Thyroid gland (tissue), 4 donors: ENCODE measurements around the gene CCT7. TPM values are rescaled to one million over a fixed set of nuclear protein-coding genes. Genes with fewer than 3 reads are reported as not detected.

ENCODE experiments used
- DNase-seq, 2 donors: peaks; one replicate each; pipeline ENCODE4 v3.0.0-alpha.2; 2019
- H3K27ac ChIP-seq, 3 donors: fragments of 200-600 bp; sonication (generic); 1 replicate in 2 of 3; 2 replicates in 1 of 3; pipeline ENCODE4 v1.5.1; 2016 to 2019; ENCODE audit warnings: mild to moderate bottlenecking in 1 of 3, moderate library complexity in 1 of 3
- H3K27me3 ChIP-seq: fragments of 200-600 bp; sonication (generic); one replicate; pipeline ENCODE4 v1.5.1; 2019
- H3K36me3 ChIP-seq, 2 donors: fragments of 200-600 bp; sonication (generic); one replicate each; pipeline ENCODE4 v1.5.1; 2016 to 2019
- H3K4me1 ChIP-seq, 2 donors: fragments of 200-600 bp; sonication (generic); one replicate each; pipeline ENCODE4 v1.5.1; 2017 to 2019
- H3K4me3 ChIP-seq, 3 donors: fragments of 200-600 bp; sonication (generic); replicated peaks in 1 of 3; 1 replicate in 2 of 3; 2 replicates in 1 of 3; pipeline ENCODE4 v1.5.1; 2016; ENCODE audit warnings: mild to moderate bottlenecking in 1 of 3
- H3K9me3 ChIP-seq: fragments of 200-600 bp; sonication (generic); one replicate; pipeline ENCODE4 v1.5.1; 2017
- POLR2A ChIP-seq, 2 donors: fragments of 450-650 bp; IDR thresholded peaks; one replicate each; pipeline ENCODE4 v1.6.1; 2017; ENCODE audit warnings: antibody characterized with exemption in 2 of 2, mild to moderate bottlenecking in 2 of 2, moderate library complexity in 1 of 2
- WGBS, 2 donors: methylation state at CpG; one replicate each; pipeline ENCODE4 v1.1.5; 2017; 5-methylcytosine and 5-hydroxymethylcytosine counted together
- intact Hi-C: fragments of 100-400 bp; cut with DNase I; formaldehyde crosslinking; loops from one replicate; pipeline ENCODE4 v1.15.1; 2023
- total RNA-seq, 4 donors: library from RNA; depleted of rRNA; stranded (reverse); fragments of >200 nt; gene quantifications; one replicate each; pipeline ENCODE4 v1.2.3, GENCODE V29; 2016
- TF ChIP-seq, protein P1 (sequence below), 6 experiments: fragments of 200-600 bp in 3 of 6; fragments of 450-650 bp in 3 of 6; sonication (generic) in 3 of 6; IDR thresholded peaks; one replicate each; pipeline ENCODE4 v1.5.1; 2016 to 2019; ENCODE audit warnings: antibody characterized with exemption in 6 of 6, mild to moderate bottlenecking in 2 of 6, inconsistent platforms in 1 of 6, moderate library complexity in 1 of 6

Gene CCT7
- total RNA-seq, 4 donors from 2014 or later, result 160 to 205 (median 189) TPM

GRCh38 chr2:73279852-73280251 is 45.7 kb downstream of the CCT7 start:
- Histone ChIP-seq H3K4me3 (no peak overlapping the region), H3K36me3 (no peaks in the 10 kb centered on the region), H3K9me3 (no peaks in the 10 kb centered on the region), H3K4me1 (peaks cover 6 to 13% of the 10 kb centered on the region in 2 donors), H3K27ac (no peak overlapping the region), H3K27me3 (no peaks in the 10 kb centered on the region)
- intact Hi-C loops, result no loop called here
- TF ChIP-seq, protein P1, sequence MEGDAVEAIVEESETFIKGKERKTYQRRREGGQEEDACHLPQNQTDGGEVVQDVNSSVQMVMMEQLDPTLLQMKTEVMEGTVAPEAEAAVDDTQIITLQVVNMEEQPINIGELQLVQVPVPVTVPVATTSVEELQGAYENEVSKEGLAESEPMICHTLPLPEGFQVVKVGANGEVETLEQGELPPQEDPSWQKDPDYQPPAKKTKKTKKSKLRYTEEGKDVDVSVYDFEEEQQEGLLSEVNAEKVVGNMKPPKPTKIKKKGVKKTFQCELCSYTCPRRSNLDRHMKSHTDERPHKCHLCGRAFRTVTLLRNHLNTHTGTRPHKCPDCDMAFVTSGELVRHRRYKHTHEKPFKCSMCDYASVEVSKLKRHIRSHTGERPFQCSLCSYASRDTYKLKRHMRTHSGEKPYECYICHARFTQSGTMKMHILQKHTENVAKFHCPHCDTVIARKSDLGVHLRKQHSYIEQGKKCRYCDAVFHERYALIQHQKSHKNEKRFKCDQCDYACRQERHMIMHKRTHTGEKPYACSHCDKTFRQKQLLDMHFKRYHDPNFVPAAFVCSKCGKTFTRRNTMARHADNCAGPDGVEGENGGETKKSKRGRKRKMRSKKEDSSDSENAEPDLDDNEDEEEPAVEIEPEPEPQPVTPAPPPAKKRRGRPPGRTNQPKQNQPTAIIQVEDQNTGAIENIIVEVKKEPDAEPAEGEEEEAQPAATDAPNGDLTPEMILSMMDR (IDR thresholded peaks at IDR 0.05), result no peak
- no peak for TF ChIP-seq POLR2A (IDR thresholded peaks at IDR 0.05)
- 76 to 80% methylated on average over 9 of the region's 9 CpGs for WGBS, 2 donors
- no peak for DNase-seq

DNA sequence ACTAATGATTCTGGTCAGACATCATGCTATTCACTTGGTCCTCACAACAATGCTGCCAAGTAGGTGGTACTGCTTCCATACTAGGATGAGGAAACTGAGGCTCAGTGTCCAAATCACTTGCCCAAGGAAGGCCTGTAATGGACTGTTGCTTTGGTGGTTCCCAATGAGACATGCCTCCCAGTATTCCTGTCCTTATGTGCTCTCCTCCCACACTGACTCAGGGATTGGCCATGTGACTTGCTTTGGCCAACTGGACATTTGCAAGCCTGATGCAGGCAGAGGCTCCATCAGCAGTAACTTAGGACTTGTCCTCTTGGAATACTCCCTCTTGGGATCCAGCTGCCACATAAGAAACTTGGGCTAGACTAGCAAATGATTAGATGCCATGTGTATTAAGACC is 47.1 kb downstream of the CCT7 start:
- no peak overlapping the region for H3K27ac ChIP-seq
- H3K27me3 ChIP-seq, result no peaks in the 10 kb centered on the region
- H3K36me3 ChIP-seq, result no peaks in the 10 kb centered on the region
- DNase-seq, result no peak
- no peak overlapping the region for H3K4me3 ChIP-seq
- H3K9me3 ChIP-seq, result no peaks in the 10 kb centered on the region
- TF ChIP-seq POLR2A (IDR thresholded peaks at IDR 0.05), result no peak
- TF ChIP-seq, protein P1 (IDR thresholded peaks at IDR 0.05), result no peak
- H3K4me1 ChIP-seq, result peaks cover 6 to 16% of the 10 kb centered on the region in 2 donors
- intact Hi-C loops, result no loop called here

- Histone ChIP-seq H3K27me3 (no peaks in the 10 kb centered on the region), H3K27ac (no peak overlapping the region), H3K4me3 (no peak overlapping the region), H3K9me3 (no peaks in the 10 kb centered on the region), H3K36me3 (no peaks in the 10 kb centered on the region), H3K4me1 (peaks cover 6 to 16% of the 10 kb centered on the region in 2 donors)
- intact Hi-C loops, result no loop called here
- no peak for DNase-seq
- 43 to 69% methylated on average over 2 to 4 of the region's 5 CpGs for WGBS, 2 donors
- TF ChIP-seq, protein P1 (IDR thresholded peaks at IDR 0.05), result no peak
- TF ChIP-seq POLR2A (IDR thresholded peaks at IDR 0.05), result no peak
Observed at GRCh38 chr2:73282924-73283544, 48.9 kb downstream of the CCT7 start.

GRCh38 chr2:73283545-73284295 is 49.6 kb downstream of the CCT7 start:
- Histone ChIP-seq H3K4me3 (peak overlapping the region; percentile 30 to 65 (median 47)), H3K27ac (no peak overlapping the region), H3K27me3 (no peaks in the 10 kb centered on the region), H3K36me3 (no peaks in the 10 kb centered on the region), H3K9me3 (no peaks in the 10 kb centered on the region), H3K4me1 (peaks cover 6 to 16% of the 10 kb centered on the region in 2 donors)
- WGBS, 2 donors, result 5 to 20% methylated on average over 4 of the region's 43 CpGs
- no peak for DNase-seq
- intact Hi-C loops, result no loop called here
- TF ChIP-seq, protein P1 (IDR thresholded peaks at IDR 0.05), result no peak
- TF ChIP-seq POLR2A (IDR thresholded peaks at IDR 0.05), result no peak
